ENCODE measurements around the gene SGCD. TPM values are rescaled to one million over a fixed set of nuclear protein-coding genes. Genes with fewer than 3 reads are reported as not detected.

Gene SGCD
- total and polyA plus RNA-seq, 8 donors, result 0.58 to 55.8 (median 2.8) TPM

DNA sequence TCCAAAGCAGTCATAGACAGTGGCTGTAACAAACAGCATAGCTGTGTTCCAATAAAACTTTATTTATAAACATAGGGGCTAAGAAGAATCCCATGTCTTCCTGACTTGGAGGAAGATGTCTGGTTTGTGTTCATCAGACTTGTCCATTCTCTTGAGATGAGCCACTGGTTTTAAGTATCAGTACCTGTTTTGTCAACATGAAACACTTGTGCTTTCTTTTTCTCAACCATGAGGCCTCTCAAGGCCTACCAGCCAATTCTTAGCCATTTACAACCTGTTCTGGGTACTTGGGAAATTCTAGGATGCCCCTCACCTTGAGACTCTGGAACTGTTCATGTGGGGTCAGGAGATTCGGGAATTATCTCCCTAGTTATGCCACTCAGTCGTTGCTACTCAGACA is 368.8 kb downstream of the SGCD start:
- intact Hi-C loops (cut with DNase I; ENCODE audit: low total_unique reads), result no loop called here
- WGBS, 5 donors, result 73 to 94% (median 90%) methylated on average over 2 of the region's 2 CpGs
- no peak overlapping the region for H3K27ac ChIP-seq
- no peaks in the 10 kb centered on the region for H3K9me3 ChIP-seq
- no peaks in the 10 kb centered on the region for H3K27me3 ChIP-seq
- no peaks in the 10 kb centered on the region for H3K36me3 ChIP-seq
- no peak for DNase-seq
- peaks cover 0 to 12% (median 6%) of the 10 kb centered on the region in 4 donors for H3K4me1 ChIP-seq
- no peak for TF ChIP-seq POLR2AphosphoS5 (IDR thresholded peaks at IDR 0.05)
- H3K4me3 ChIP-seq, result no peak overlapping the region

DNA sequence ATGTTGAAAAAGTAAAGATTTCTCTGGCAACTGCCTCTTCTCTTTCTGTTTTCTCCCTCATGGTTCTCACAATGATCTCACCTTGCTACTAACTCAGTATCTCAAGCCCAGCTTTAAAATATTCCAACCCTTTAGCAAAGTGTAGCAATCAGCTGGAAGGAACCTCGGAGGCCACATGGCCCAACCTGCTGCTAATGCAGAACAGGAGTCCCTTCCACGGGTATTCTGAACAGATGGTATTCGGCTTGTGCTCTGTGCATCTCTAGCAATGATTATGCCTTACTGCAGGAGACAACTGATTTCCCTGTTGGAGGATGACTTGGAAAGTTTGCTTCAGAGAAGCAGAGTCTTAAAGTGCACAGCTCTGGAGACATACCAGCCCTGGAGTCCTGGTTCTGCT is 371.4 kb downstream of the SGCD start:
- TF ChIP-seq EP300 (IDR thresholded peaks at IDR 0.05), result no peak
- no peak for TF ChIP-seq POLR2A (IDR thresholded peaks at IDR 0.05)
- TF ChIP-seq POLR2AphosphoS5 (IDR thresholded peaks at IDR 0.05), result no peak
- TF ChIP-seq, protein P1, sequence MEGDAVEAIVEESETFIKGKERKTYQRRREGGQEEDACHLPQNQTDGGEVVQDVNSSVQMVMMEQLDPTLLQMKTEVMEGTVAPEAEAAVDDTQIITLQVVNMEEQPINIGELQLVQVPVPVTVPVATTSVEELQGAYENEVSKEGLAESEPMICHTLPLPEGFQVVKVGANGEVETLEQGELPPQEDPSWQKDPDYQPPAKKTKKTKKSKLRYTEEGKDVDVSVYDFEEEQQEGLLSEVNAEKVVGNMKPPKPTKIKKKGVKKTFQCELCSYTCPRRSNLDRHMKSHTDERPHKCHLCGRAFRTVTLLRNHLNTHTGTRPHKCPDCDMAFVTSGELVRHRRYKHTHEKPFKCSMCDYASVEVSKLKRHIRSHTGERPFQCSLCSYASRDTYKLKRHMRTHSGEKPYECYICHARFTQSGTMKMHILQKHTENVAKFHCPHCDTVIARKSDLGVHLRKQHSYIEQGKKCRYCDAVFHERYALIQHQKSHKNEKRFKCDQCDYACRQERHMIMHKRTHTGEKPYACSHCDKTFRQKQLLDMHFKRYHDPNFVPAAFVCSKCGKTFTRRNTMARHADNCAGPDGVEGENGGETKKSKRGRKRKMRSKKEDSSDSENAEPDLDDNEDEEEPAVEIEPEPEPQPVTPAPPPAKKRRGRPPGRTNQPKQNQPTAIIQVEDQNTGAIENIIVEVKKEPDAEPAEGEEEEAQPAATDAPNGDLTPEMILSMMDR (IDR thresholded peaks at IDR 0.05), result no peak
- intact Hi-C loops (cut with DNase I; ENCODE audit: low total_unique reads), result no loop called here
- no peaks in the 10 kb centered on the region for H3K27me3 ChIP-seq
- no peak overlapping the region for H3K4me3 ChIP-seq
- 56 to 74% (median 61%) methylated on average over 3 of the region's 3 CpGs for WGBS, 5 donors
- no peaks in the 10 kb centered on the region for H3K36me3 ChIP-seq
- no peaks in the 10 kb centered on the region for H3K9me3 ChIP-seq
- no peak for DNase-seq
- peaks cover 0 to 6% (median 3%) of the 10 kb centered on the region in 4 donors for H3K4me1 ChIP-seq
- H3K27ac ChIP-seq, result no peak overlapping the region

DNA sequence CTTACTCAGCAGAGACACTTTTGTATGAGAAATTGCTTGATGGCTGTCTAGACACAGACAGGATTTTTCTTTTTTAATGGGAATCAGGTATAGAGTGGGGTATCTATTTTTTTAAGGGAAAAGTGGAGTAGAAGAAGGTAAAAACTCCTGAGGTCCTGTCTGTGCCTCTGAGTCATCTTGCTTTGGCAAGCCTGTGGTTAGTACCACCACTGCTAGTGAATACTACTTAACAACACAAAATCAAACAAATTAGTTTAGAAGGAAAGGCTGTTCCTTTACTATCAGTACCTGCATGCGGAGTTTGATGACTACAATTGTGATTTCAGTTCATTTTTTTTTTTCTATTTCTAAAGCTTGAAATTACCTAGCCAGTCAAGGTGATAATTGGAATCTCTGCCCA is 372.2 kb downstream of the SGCD start:
- no peaks in the 10 kb centered on the region for H3K9me3 ChIP-seq
- H3K27ac ChIP-seq, result no peak overlapping the region
- no peak for DNase-seq
- H3K36me3 ChIP-seq, result no peaks in the 10 kb centered on the region
- peaks cover 0 to under 1% (median 0%) of the 10 kb centered on the region in 4 donors for H3K4me1 ChIP-seq
- TF ChIP-seq, protein P1 (IDR thresholded peaks at IDR 0.05), result no peak
- TF ChIP-seq POLR2AphosphoS5 (IDR thresholded peaks at IDR 0.05) (no peak), EP300 (IDR thresholded peaks at IDR 0.05) (no peak), POLR2A (IDR thresholded peaks at IDR 0.05) (no peak)
- 50 to 82% (median 71%) methylated on average over 1 of the region's 1 CpG for WGBS, 5 donors
- intact Hi-C loops (cut with DNase I; ENCODE audit: low total_unique reads), result no loop called here
- no peaks in the 10 kb centered on the region for H3K27me3 ChIP-seq
- no peak overlapping the region for H3K4me3 ChIP-seq

DNA sequence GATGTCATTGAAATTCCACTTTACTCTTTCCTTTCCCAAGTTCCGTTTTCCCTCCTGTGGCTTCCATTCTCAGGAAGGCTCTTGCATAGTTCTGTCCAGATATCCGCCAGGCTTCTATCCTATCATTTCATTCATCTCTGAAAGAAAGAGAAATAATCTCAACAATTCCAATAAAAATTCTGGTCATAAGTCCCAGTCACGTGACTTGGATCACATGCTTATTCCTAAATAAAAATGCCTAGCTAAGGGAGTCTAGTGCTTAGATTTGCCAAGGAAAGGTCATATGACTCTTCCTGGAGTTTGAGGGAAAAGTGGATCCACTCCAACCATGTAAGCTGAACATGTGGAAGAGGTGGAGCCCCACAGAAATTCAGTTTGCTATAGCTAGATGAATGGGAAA is 377.2 kb downstream of the SGCD start:
- WGBS, 5 donors, result 88 to 91% (median 89%) methylated on average over 3 of the region's 3 CpGs
- Histone ChIP-seq H3K4me3 (no peak overlapping the region), H3K27me3 (no peaks in the 10 kb centered on the region), H3K36me3 (no peaks in the 10 kb centered on the region), H3K4me1 (no peaks in the 10 kb centered on the region), H3K27ac (no peak overlapping the region), H3K9me3 (no peaks in the 10 kb centered on the region)
- DNase-seq, result no peak
- TF ChIP-seq, protein P1 (IDR thresholded peaks at IDR 0.05), result no peak
- TF ChIP-seq EP300 (IDR thresholded peaks at IDR 0.05), result no peak
- no peak for TF ChIP-seq POLR2A (IDR thresholded peaks at IDR 0.05)
- TF ChIP-seq POLR2AphosphoS5 (IDR thresholded peaks at IDR 0.05), result no peak
- intact Hi-C loops (cut with DNase I; ENCODE audit: low total_unique reads), result no loop called here

DNA sequence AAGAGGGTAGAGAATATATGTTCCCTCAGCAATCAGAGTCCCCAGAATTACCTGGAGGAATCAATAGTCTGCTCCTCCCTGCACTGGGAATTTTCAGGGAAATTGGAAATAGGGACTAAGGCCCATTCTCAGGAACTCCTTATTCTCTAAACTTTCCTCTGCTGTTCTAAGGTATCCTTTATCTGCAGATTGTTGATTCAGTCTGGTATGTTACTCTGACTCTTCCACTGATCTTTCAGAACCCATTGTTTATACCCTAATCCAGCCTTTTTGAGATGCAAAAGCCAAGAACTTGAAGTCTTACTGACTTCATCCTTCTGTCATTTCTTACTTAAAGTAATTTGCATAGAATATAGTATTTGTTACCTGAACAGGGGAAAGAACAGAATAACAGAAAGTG is 379.7 kb downstream of the SGCD start:
- H3K27me3 ChIP-seq, result no peaks in the 10 kb centered on the region
- DNase-seq, result no peak
- H3K9me3 ChIP-seq, result no peaks in the 10 kb centered on the region
- H3K27ac ChIP-seq, result no peak overlapping the region
- no peaks in the 10 kb centered on the region for H3K36me3 ChIP-seq
- H3K4me3 ChIP-seq, result no peak overlapping the region
- TF ChIP-seq POLR2A (IDR thresholded peaks at IDR 0.05), result no peak
- no peak for TF ChIP-seq POLR2AphosphoS5 (IDR thresholded peaks at IDR 0.05)
- TF ChIP-seq EP300 (IDR thresholded peaks at IDR 0.05), result no peak
- TF ChIP-seq, protein P1 (IDR thresholded peaks at IDR 0.05), result no peak
- H3K4me1 ChIP-seq, result no peaks in the 10 kb centered on the region
- intact Hi-C loops (cut with DNase I; ENCODE audit: low total_unique reads), result no loop called here

All from stomach (tissue), 9 donors.